Brain microvascular endothelial cell (primary cell): ENCODE data around the gene U2AF2.

ENCODE experiments used
- DNase-seq: peaks from one replicate; pipeline ENCODE4 v3.0.0-alpha.2; 2020
- H3K27ac ChIP-seq: fragments of 250-450 bp; sonication (Bioruptor Pico); 2 replicates; pipeline ENCODE4 v1.5.1; 2020; ENCODE audit warnings: mild to moderate bottlenecking, moderate library complexity
- H3K27me3 ChIP-seq: fragments of 250-450 bp; sonication (Bioruptor Pico); replicated peaks from 2 replicates; pipeline ENCODE4 v1.5.1; 2020; ENCODE audit warnings: mild to moderate bottlenecking
- H3K36me3 ChIP-seq: fragments of 250-450 bp; sonication (Bioruptor Pico); replicated peaks from 2 replicates; pipeline ENCODE4 v1.5.1; 2020; ENCODE audit warnings: mild to moderate bottlenecking
- H3K4me3 ChIP-seq: 2 replicates; pipeline ENCODE4 v1.5.1; 2011; ENCODE audit warnings: low read depth, mild to moderate bottlenecking, control low read depth, low read length, moderate library complexity
- in situ Hi-C: cut with HindIII; loops from 2 replicates; pipeline ENCODE4 v1.10.0; 2017; ENCODE audit warnings: low sequenced_read_pairs, low pct_ligation_motif_present
- TF ChIP-seq, protein P1 (sequence below): IDR thresholded peaks from 2 replicates; pipeline ENCODE4 v1.5.1; 2011; ENCODE audit warnings: low read depth, mild to moderate bottlenecking, moderate library complexity, low read length, control low read depth, inconsistent platforms; ENCODE audit errors: missing control alignments

U2AF2 gene

GRCh38 chr19:55702131-55702627 is 47.3 kb downstream of the U2AF2 start:
- Histone ChIP-seq H3K4me3 (no peak overlapping the region), H3K27ac (no peak overlapping the region), H3K27me3 (no peaks in the 10 kb centered on the region), H3K36me3 (peaks cover 10% of the 10 kb centered on the region)
- in situ Hi-C loops = no loop called here
- DNase-seq = no peak
- TF ChIP-seq, protein P1, sequence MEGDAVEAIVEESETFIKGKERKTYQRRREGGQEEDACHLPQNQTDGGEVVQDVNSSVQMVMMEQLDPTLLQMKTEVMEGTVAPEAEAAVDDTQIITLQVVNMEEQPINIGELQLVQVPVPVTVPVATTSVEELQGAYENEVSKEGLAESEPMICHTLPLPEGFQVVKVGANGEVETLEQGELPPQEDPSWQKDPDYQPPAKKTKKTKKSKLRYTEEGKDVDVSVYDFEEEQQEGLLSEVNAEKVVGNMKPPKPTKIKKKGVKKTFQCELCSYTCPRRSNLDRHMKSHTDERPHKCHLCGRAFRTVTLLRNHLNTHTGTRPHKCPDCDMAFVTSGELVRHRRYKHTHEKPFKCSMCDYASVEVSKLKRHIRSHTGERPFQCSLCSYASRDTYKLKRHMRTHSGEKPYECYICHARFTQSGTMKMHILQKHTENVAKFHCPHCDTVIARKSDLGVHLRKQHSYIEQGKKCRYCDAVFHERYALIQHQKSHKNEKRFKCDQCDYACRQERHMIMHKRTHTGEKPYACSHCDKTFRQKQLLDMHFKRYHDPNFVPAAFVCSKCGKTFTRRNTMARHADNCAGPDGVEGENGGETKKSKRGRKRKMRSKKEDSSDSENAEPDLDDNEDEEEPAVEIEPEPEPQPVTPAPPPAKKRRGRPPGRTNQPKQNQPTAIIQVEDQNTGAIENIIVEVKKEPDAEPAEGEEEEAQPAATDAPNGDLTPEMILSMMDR = no peak

DNA sequence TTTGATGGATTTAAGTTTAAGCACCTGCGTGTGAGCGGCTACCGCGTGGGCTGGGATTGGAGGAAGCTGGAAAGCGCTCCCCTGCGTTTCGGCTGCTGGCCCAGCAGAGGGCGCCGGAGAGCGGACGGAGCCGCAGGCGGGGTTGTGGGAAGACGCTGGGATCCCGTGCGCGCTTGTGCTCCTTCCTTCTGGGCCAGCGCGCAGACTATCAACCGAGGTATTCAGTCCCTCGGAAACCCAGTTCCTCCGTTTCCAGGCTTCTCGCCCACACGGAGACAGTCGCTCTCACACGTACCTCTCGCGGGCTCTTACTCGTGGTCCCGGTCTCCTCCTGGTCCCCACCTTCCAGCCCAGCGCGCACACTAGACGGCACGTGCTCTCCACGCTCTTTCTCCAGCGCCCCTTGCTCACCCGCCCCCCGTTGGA is 49.0 kb downstream of the U2AF2 start:
- Histone ChIP-seq H3K4me3 (no peak overlapping the region), H3K27ac (no peak overlapping the region), H3K36me3 (peaks cover 6% of the 10 kb centered on the region), H3K27me3 (no peaks in the 10 kb centered on the region)
- TF ChIP-seq, protein P1 = peak; percentile 79
- DNase-seq = no peak
- in situ Hi-C loops = no loop called here

DNA sequence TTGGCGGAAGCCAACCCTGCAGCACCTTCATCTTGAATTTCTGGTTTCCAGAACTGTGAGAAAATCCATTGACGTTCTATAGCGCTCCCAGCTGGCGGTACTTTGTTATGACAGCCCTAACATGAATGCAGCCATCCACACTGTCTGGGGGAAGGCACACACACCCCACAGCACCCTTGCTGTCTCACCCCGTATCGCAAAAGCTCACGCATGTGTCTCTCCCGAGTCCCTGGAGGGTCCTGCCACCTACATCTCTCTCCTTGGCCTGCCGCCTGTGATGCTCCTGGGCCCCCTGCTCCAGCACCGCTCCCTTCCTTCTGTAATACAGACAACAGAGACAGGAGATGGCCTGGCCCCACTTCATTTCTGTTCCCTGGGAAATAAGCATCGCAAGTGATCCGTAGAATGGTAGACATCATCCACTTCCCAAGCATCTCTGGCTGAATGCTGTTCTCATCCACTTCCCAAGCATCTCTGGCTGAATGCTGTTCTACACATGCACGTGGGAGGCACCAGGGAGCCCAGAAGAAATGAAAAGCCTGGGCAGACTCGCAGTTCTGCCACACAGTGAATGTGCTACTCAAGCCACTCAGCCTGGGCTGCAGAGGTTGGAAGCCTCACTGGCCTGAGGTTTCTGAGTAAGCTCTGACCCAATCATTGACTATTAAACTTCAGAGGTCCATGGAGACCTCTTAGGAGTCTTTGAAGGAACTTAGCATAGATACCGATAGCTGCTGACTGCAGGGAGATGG is 49.8 kb downstream of the U2AF2 start:
- no peak overlapping the region for H3K27ac ChIP-seq
- peaks cover 6% of the 10 kb centered on the region for H3K36me3 ChIP-seq
- H3K4me3 ChIP-seq = no peak overlapping the region
- H3K27me3 ChIP-seq = no peaks in the 10 kb centered on the region
- no peak for DNase-seq
- in situ Hi-C loops = no loop called here
- TF ChIP-seq, protein P1 = no peak

DNA sequence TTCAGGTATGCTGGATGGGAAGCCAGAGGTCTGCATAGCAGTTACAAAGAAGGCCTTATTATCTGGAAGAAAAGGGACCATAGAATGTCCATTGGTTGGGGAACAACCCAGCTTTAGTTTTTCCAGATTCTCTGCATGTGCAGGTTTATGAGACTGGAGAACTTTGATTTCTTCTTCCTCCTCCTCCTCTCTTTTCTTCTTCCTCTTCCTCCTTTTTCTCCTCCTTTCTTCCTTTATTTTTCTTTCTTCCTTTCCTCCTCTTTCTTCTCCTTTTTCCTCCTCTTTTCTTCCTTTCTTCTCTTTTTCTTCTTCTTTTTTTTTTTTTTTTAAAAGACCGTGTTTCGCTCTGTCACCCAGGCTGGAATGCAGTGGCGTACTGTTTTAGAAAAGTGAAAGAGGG is 51.1 kb downstream of the U2AF2 start:
- Histone ChIP-seq H3K27ac (no peak overlapping the region), H3K36me3 (peaks cover 4% of the 10 kb centered on the region), H3K4me3 (no peak overlapping the region), H3K27me3 (no peaks in the 10 kb centered on the region)
- TF ChIP-seq, protein P1 = no peak
- in situ Hi-C loops = no loop called here
- DNase-seq = no peak

DNA sequence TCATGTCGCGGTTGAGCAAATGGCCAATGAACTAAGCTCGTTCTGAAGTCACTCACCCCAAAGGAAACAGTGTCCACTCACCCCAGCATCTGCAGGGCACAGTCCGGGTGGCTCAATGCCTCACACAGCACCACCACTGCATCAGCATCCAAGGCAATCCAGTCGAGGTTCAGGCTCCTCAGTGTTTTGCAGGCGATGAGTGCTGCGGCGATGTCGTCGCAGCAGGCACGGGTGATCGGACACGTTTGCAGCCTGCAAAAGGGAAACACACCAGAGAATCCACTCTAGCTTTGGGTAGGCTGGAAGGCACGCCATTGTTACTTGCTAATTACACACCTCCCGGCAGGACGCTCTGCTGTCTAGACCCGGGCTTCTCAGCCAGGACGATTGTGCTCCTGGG is 56.9 kb downstream of the U2AF2 start:
- Histone ChIP-seq H3K27me3 (no peaks in the 10 kb centered on the region), H3K4me3 (no peak overlapping the region), H3K27ac (no peak overlapping the region), H3K36me3 (no peaks in the 10 kb centered on the region)
- TF ChIP-seq, protein P1 = no peak
- in situ Hi-C loops = no loop called here
- DNase-seq = no peak
